Naive thymus-derived CD4-positive, alpha-beta T cell (primary cell): ENCODE results near the gene COQ10A. TPM values are rescaled to one million over a fixed set of nuclear protein-coding genes. Genes with fewer than 3 reads are reported as not detected.

ENCODE experiments used
- ATAC-seq: fragments of 150-1000 bp; cut with Tn5 transposase; 2 replicates; pipeline ENCODE4 v1.10.0; 2021; ENCODE audit warnings: mild to moderate bottlenecking, moderate library complexity
- CTCF ChIA-PET: fragments of 350-600 bp; sonication (Branson Sonifier 250); formaldehyde crosslinking; loops from one replicate; lab custom pipeline; 2021; ENCODE audit warnings: antibody characterized with exemption; lab: Charles Lee
- POLR2A ChIA-PET: fragments of 350-600 bp; sonication (Branson Sonifier 250); formaldehyde crosslinking; loops from one replicate; lab custom pipeline; 2021; ENCODE audit warnings: antibody characterized with exemption, inconsistent platforms; lab: Charles Lee
- DNase-seq, 9 donors: peaks; one replicate each; pipeline versions ENCODE4 v3.0.0 to v3.0.0-alpha.2; 2020 to 2022; ENCODE audit warnings: mixed read lengths in 1 of 9
- H3K27ac ChIP-seq: one replicate; pipeline ENCODE4 v1.7.0; 2013; ENCODE audit warnings: mild to moderate bottlenecking, low read depth, low read length, moderate library complexity
- H3K27me3 ChIP-seq, 2 donors: one replicate each; pipeline ENCODE4 v1.7.0; 2013; ENCODE audit warnings: low read length in 2 of 2, mild to moderate bottlenecking in 2 of 2, moderate library complexity in 2 of 2; ENCODE audit not compliant: control insufficient read depth in 2 of 2, insufficient read depth in 2 of 2
- H3K36me3 ChIP-seq, 3 experiments: 1 replicate in 2 of 3; 2 replicates in 1 of 3; pipeline ENCODE4 v1.7.0; 2013; ENCODE audit warnings: low read length in 3 of 3, mild to moderate bottlenecking in 3 of 3, moderate library complexity in 1 of 3; ENCODE audit not compliant: insufficient read depth in 3 of 3, control insufficient read depth in 2 of 3
- H3K4me1 ChIP-seq, 2 donors: one replicate each; pipeline ENCODE4 v1.7.0; 2013; ENCODE audit warnings: low read length in 2 of 2, mild to moderate bottlenecking in 2 of 2, moderate library complexity in 1 of 2; ENCODE audit not compliant: control insufficient read depth in 2 of 2, insufficient read depth in 2 of 2
- H3K4me3 ChIP-seq: 2 replicates; pipeline ENCODE4 v1.7.0; 2013; ENCODE audit warnings: mild to moderate bottlenecking, low read length
- H3K9me3 ChIP-seq, 3 experiments: 1 replicate in 2 of 3; 2 replicates in 1 of 3; pipeline ENCODE4 v1.7.0; 2013; ENCODE audit warnings: low read length in 3 of 3; ENCODE audit not compliant: control insufficient read depth in 2 of 3
- H3K27ac Mint-ChIP-seq, 9 donors: one replicate each; pipeline ENCODE4 v1.8.0; 2020 to 2022; ENCODE audit warnings: mixed read lengths in 9 of 9, mild to moderate bottlenecking in 8 of 9, moderate library complexity in 5 of 9, inconsistent platforms in 2 of 9
- H3K27me3 Mint-ChIP-seq, 5 donors: one replicate each; pipeline ENCODE4 v1.8.0; 2021 to 2022; ENCODE audit warnings: mixed read lengths in 5 of 5, mild to moderate bottlenecking in 1 of 5
- H3K36me3 Mint-ChIP-seq, 5 donors: one replicate each; pipeline ENCODE4 v1.8.0; 2020 to 2022; ENCODE audit warnings: mixed read lengths in 5 of 5, mild to moderate bottlenecking in 3 of 5, inconsistent platforms in 1 of 5
- H3K4me1 Mint-ChIP-seq, 7 donors: one replicate each; pipeline ENCODE4 v1.8.0; 2020 to 2022; ENCODE audit warnings: mixed read lengths in 7 of 7, mild to moderate bottlenecking in 3 of 7, inconsistent platforms in 1 of 7
- H3K4me3 Mint-ChIP-seq, 10 donors: one replicate each; pipeline ENCODE4 v1.8.0; 2020 to 2022; ENCODE audit warnings: mild to moderate bottlenecking in 10 of 10, mixed read lengths in 10 of 10, moderate library complexity in 6 of 10, inconsistent platforms in 2 of 10
- H3K9me3 Mint-ChIP-seq, 11 donors: one replicate each; pipeline ENCODE4 v1.8.0; 2020 to 2022; ENCODE audit warnings: mixed read lengths in 11 of 11, mild to moderate bottlenecking in 4 of 11, inconsistent platforms in 1 of 11, moderate library complexity in 1 of 11
- intact Hi-C, 2 donors: fragments of 100-400 bp; cut with micrococcal nuclease; formaldehyde crosslinking; loops; one replicate each; pipeline ENCODE4 v1.15.1; 2023
- polyA plus RNA-seq, 2 donors: library from polyadenylated mRNA; unstranded; fragments of 300-500 nt; fragmentation: Illumina TruSeq; gene quantifications; one replicate each; pipeline ENCODE4 v1.2.3, GENCODE V29; 2021
- total RNA-seq, 6 experiments: library from RNA in 5 of 6; stranded (reverse) in 5 of 6; gene quantifications; 1 replicate in 5 of 6; 2 replicates in 1 of 6; pipeline ENCODE4 v1.2.3 and lab custom pipeline; 2021 to 2026

Gene COQ10A
- total and polyA plus RNA-seq, 7 experiments from 2014 or later = 9.7 to 39.4 (median 29.7) TPM

GRCh38 chr12:56236985-56237384 is 29.8 kb upstream of the COQ10A start:
- intact Hi-C loops = no loop called here
- no peaks in the 10 kb centered on the region for H3K27me3 ChIP-seq
- ChIA-PET POLR2A (interaction anchor here (1.0 kb wide), 2 partner anchors 16 to 21 kb away, joined by 3 read pairs; partner anchors contain the start of gene ANKRD52), CTCF (interaction anchor here (1.4 kb wide), 1 partner anchor 21 kb away, joined by 3 read pairs; the partner anchor contains the start of gene ANKRD52)
- H3K36me3 ChIP-seq = peaks cover 0 to 44% (median 8%) of the 10 kb centered on the region in 3 experiments
- Mint-ChIP-seq H3K36me3 (peaks cover 0 to 15% (median under 1%) of the 10 kb centered on the region in 5 donors), H3K4me3 (no peak overlapping the region), H3K9me3 (no peaks in the 10 kb centered on the region), H3K4me1 (no peaks in the 10 kb centered on the region), H3K27ac (no peak overlapping the region), H3K27me3 (no peaks in the 10 kb centered on the region)
- no peaks in the 10 kb centered on the region for H3K9me3 ChIP-seq
- no peak overlapping the region for H3K4me3 ChIP-seq
- no peaks in the 10 kb centered on the region for H3K4me1 ChIP-seq
- ATAC-seq = no peak
- no peak for DNase-seq
- H3K27ac ChIP-seq = no peak overlapping the region

- DNase-seq (no peak), ATAC-seq (no peak)
- Mint-ChIP-seq H3K27ac (peak overlapping the region in 1 of 9 donors; percentile 43), H3K4me3 (no peak overlapping the region), H3K4me1 (peaks cover 0 to 1% (median 0%) of the 10 kb centered on the region in 7 donors), H3K27me3 (no peaks in the 10 kb centered on the region), H3K9me3 (no peaks in the 10 kb centered on the region), H3K36me3 (peaks cover 0 to 17% (median 4%) of the 10 kb centered on the region in 5 donors)
- H3K9me3 ChIP-seq = no peaks in the 10 kb centered on the region
- no peaks in the 10 kb centered on the region for H3K4me1 ChIP-seq
- H3K36me3 ChIP-seq = peaks cover 0 to 49% (median 13%) of the 10 kb centered on the region in 3 experiments
- no peak overlapping the region for H3K27ac ChIP-seq
- intact Hi-C loops = no loop called here
- CTCF ChIA-PET = interaction anchor here (1.4 kb wide), 1 partner anchor 21 kb away, joined by 3 read pairs; the partner anchor contains the start of gene ANKRD52
- H3K4me3 ChIP-seq = no peak overlapping the region
- POLR2A ChIA-PET = no interaction called here
- no peaks in the 10 kb centered on the region for H3K27me3 ChIP-seq
Measured at GRCh38 chr12:56237552-56237951, 29.2 kb upstream of the COQ10A start.

GRCh38 chr12:56241424-56242303 is 25.1 kb upstream of the COQ10A start:
- Mint-ChIP-seq H3K36me3 (peaks cover 0 to 32% (median 10%) of the 10 kb centered on the region in 5 donors), H3K27me3 (no peaks in the 10 kb centered on the region), H3K27ac (peak overlapping the region in 1 of 9 donors; percentile 12), H3K9me3 (no peaks in the 10 kb centered on the region), H3K4me3 (no peak overlapping the region), H3K4me1 (peaks cover 0 to 4% (median 0%) of the 10 kb centered on the region in 7 donors)
- no peak for DNase-seq
- Histone ChIP-seq H3K27me3 (no peaks in the 10 kb centered on the region), H3K4me3 (no peak overlapping the region), H3K9me3 (no peaks in the 10 kb centered on the region), H3K36me3 (peaks cover 0 to 90% (median 33%) of the 10 kb centered on the region in 3 experiments), H3K4me1 (no peaks in the 10 kb centered on the region), H3K27ac (no peak overlapping the region)
- intact Hi-C loops = no loop called here
- POLR2A ChIA-PET = no interaction called here
- CTCF ChIA-PET = interaction anchor here (0.6 to 1.0 kb wide), 3 partner anchors 34 to 143 kb away, joined by 3 to 7 read pairs (median 5); no protein-coding TSS in a partner anchor
- no peak for ATAC-seq

GRCh38 chr12:56242986-56243385 is 23.8 kb upstream of the COQ10A start:
- Mint-ChIP-seq H3K36me3 (peaks cover 0 to 40% (median 10%) of the 10 kb centered on the region in 5 donors), H3K27ac (no peak overlapping the region), H3K27me3 (no peaks in the 10 kb centered on the region), H3K4me1 (peaks cover 0 to 4% (median 0%) of the 10 kb centered on the region in 7 donors), H3K4me3 (no peak overlapping the region), H3K9me3 (no peaks in the 10 kb centered on the region)
- Histone ChIP-seq H3K27me3 (no peaks in the 10 kb centered on the region), H3K4me3 (no peak overlapping the region), H3K4me1 (no peaks in the 10 kb centered on the region), H3K9me3 (no peaks in the 10 kb centered on the region), H3K27ac (no peak overlapping the region), H3K36me3 (peaks cover 0 to 95% (median 42%) of the 10 kb centered on the region in 3 experiments)
- POLR2A ChIA-PET = no interaction called here
- intact Hi-C loops = no loop called here
- DNase-seq (no peak), ATAC-seq (no peak)
- CTCF ChIA-PET = interaction anchor here (1.0 kb wide), 1 partner anchor 81 kb away, joined by 5 read pairs; no protein-coding TSS in a partner anchor

- ATAC-seq (no peak), DNase-seq (no peak)
- Histone ChIP-seq H3K36me3 (peaks cover 0 to 98% (median 45%) of the 10 kb centered on the region in 3 experiments), H3K27me3 (no peaks in the 10 kb centered on the region), H3K4me3 (no peak overlapping the region), H3K9me3 (no peaks in the 10 kb centered on the region), H3K4me1 (no peaks in the 10 kb centered on the region), H3K27ac (no peak overlapping the region)
- no peak overlapping the region for H3K27ac Mint-ChIP-seq
- H3K36me3 Mint-ChIP-seq = peaks cover 0 to 40% (median 10%) of the 10 kb centered on the region in 5 donors
- H3K4me3 Mint-ChIP-seq = no peak overlapping the region
- H3K9me3 Mint-ChIP-seq = no peaks in the 10 kb centered on the region
- intact Hi-C loops = no loop called here
- H3K4me1 Mint-ChIP-seq = peaks cover 0 to 4% (median 0%) of the 10 kb centered on the region in 7 donors
- ChIA-PET CTCF (interaction anchor here (0.7 kb wide), 1 partner anchor 10 kb away, joined by 3 read pairs; no protein-coding TSS in a partner anchor), POLR2A (no interaction called here)
- no peaks in the 10 kb centered on the region for H3K27me3 Mint-ChIP-seq
Measured at GRCh38 chr12:56243731-56244181, 23.0 kb upstream of the COQ10A start.

GRCh38 chr12:56244494-56244893 is 22.2 kb upstream of the COQ10A start:
- H3K27ac Mint-ChIP-seq = no peak overlapping the region
- CTCF ChIA-PET = no interaction called here

More at GRCh38 chr12:56244494-56244893, 22.2 kb upstream of the COQ10A start:
- Histone ChIP-seq H3K4me3 (no peak overlapping the region), H3K27me3 (no peaks in the 10 kb centered on the region), H3K9me3 (no peaks in the 10 kb centered on the region), H3K4me1 (no peaks in the 10 kb centered on the region), H3K27ac (no peak overlapping the region), H3K36me3 (peaks cover 3 to 96% (median 45%) of the 10 kb centered on the region in 3 experiments)
- Mint-ChIP-seq H3K4me1 (peaks cover 0 to 4% (median 0%) of the 10 kb centered on the region in 7 donors), H3K4me3 (no peak overlapping the region), H3K27me3 (no peaks in the 10 kb centered on the region), H3K36me3 (peaks cover 0 to 45% (median 10%) of the 10 kb centered on the region in 5 donors), H3K9me3 (no peaks in the 10 kb centered on the region)
- ATAC-seq (no peak), DNase-seq (no peak)
- intact Hi-C loops = no loop called here
- POLR2A ChIA-PET = interaction anchor here (0.6 kb wide), 1 partner anchor 36 kb away, joined by 3 read pairs; no protein-coding TSS in a partner anchor
